Breast epithelium (tissue), 4 donors: ENCODE results near the gene ALX4. TPM values are rescaled to one million over a fixed set of nuclear protein-coding genes. Genes with fewer than 3 reads are reported as not detected.

ENCODE experiments used
- DNase-seq, 2 donors: peaks; one replicate each; pipeline ENCODE4 v3.0.0-alpha.2; 2019; ENCODE audit warnings: low spot score in 2 of 2
- H3K27ac ChIP-seq, 2 donors: fragments of 200-600 bp; sonication (generic) in 1 of 2; one replicate each; pipeline ENCODE4 v1.5.1; 2016 to 2019; ENCODE audit warnings: mild to moderate bottlenecking in 1 of 2
- H3K27me3 ChIP-seq, 2 donors: fragments of 200-600 bp; sonication (generic) in 1 of 2; one replicate each; pipeline versions ENCODE4 v1.5.1 to v1.6.0; 2017 to 2019; ENCODE audit warnings: control low read depth in 1 of 2, mild to moderate bottlenecking in 1 of 2
- H3K36me3 ChIP-seq: fragments of 200-600 bp; one replicate; pipeline ENCODE4 v1.5.1; 2019
- H3K4me1 ChIP-seq, 2 donors: fragments of 200-600 bp; sonication (generic); one replicate each; pipeline ENCODE4 v1.5.1; 2016 to 2019; ENCODE audit warnings: control low read depth in 1 of 2
- H3K4me3 ChIP-seq, 3 donors: fragments of 200-600 bp; sonication (generic); 1 replicate in 2 of 3; 2 replicates in 1 of 3; pipeline ENCODE4 v1.5.1; 2016 to 2019; ENCODE audit warnings: mild to moderate bottlenecking in 3 of 3, moderate library complexity in 2 of 3
- H3K9me3 ChIP-seq, 2 donors: fragments of 200-600 bp; sonication (generic) in 1 of 2; one replicate each; pipeline ENCODE4 v1.5.1; 2016 to 2019; ENCODE audit warnings: control low read depth in 1 of 2
- CTCF ChIP-seq, 3 donors: fragments of 450-650 bp; IDR thresholded peaks; one replicate each; pipeline ENCODE4 v1.5.1; 2016 to 2017; ENCODE audit warnings: antibody characterized with exemption in 3 of 3, mild to moderate bottlenecking in 3 of 3, moderate library complexity in 3 of 3
- POLR2A ChIP-seq: fragments of 450-650 bp; IDR thresholded peaks from one replicate; pipeline ENCODE4 v1.6.1; 2016; ENCODE audit warnings: antibody characterized with exemption, mild to moderate bottlenecking, moderate library complexity
- POLR2AphosphoS5 ChIP-seq, 3 donors: sonication (generic); formaldehyde crosslinking; IDR thresholded peaks; one replicate each; pipeline ENCODE4 v1.6.1; 2017; ENCODE audit warnings: antibody characterized with exemption in 3 of 3
- intact Hi-C: fragments of 100-400 bp; cut with DNase I; formaldehyde crosslinking; loops from one replicate; pipeline ENCODE4 v1.15.1; 2023; ENCODE audit warnings: low total_unique reads
- total RNA-seq, 3 donors: library from RNA; depleted of rRNA; stranded (reverse); fragments of >200 nt; gene quantifications; one replicate each; pipeline ENCODE4 v1.1.0, GENCODE V29; 2016

ALX4 gene
- total RNA-seq, 3 donors from 2014 or later: under 0.01 to 5.2 (median 1.9) TPM

GRCh38 chr11:44221992-44222391, 87.9 kb downstream of the ALX4 start:
- Histone ChIP-seq H3K27ac (no peak overlapping the region), H3K27me3 (no peaks in the 10 kb centered on the region), H3K4me3 (no peak overlapping the region), H3K4me1 (no peaks in the 10 kb centered on the region), H3K9me3 (no peaks in the 10 kb centered on the region), H3K36me3 (no peaks in the 10 kb centered on the region)
- no peak for DNase-seq
- intact Hi-C loops: no loop called here
- TF ChIP-seq POLR2AphosphoS5 (IDR thresholded peaks at IDR 0.05) (no peak), CTCF (IDR thresholded peaks at IDR 0.05) (no peak), POLR2A (no peak)

GRCh38 chr11:44221456-44221855, 88.5 kb downstream of the ALX4 start:
- DNase-seq: no peak
- H3K36me3 ChIP-seq: no peaks in the 10 kb centered on the region
- no peaks in the 10 kb centered on the region for H3K27me3 ChIP-seq
- H3K9me3 ChIP-seq: no peaks in the 10 kb centered on the region
- H3K4me3 ChIP-seq: no peak overlapping the region
- intact Hi-C loops: no loop called here
- TF ChIP-seq POLR2AphosphoS5 (IDR thresholded peaks at IDR 0.05) (no peak), CTCF (IDR thresholded peaks at IDR 0.05) (no peak), POLR2A (no peak)
- H3K27ac ChIP-seq: no peak overlapping the region
- H3K4me1 ChIP-seq: no peaks in the 10 kb centered on the region

- no peak overlapping the region for H3K27ac ChIP-seq
- H3K9me3 ChIP-seq: no peaks in the 10 kb centered on the region
- no peak overlapping the region for H3K4me3 ChIP-seq
- DNase-seq: no peak
- TF ChIP-seq CTCF (IDR thresholded peaks at IDR 0.05): no peak
- no peak for TF ChIP-seq POLR2AphosphoS5 (IDR thresholded peaks at IDR 0.05)
- no peak for TF ChIP-seq POLR2A
- no peaks in the 10 kb centered on the region for H3K4me1 ChIP-seq
- H3K27me3 ChIP-seq: no peaks in the 10 kb centered on the region
- H3K36me3 ChIP-seq: no peaks in the 10 kb centered on the region
- intact Hi-C loops: no loop called here
These were observed 89.8 kb downstream of the ALX4 start for GRCh38 chr11:44219830-44220796.

- TF ChIP-seq POLR2AphosphoS5 (IDR thresholded peaks at IDR 0.05) (no peak), POLR2A (no peak)
- H3K9me3 ChIP-seq: peaks cover 0 to under 1% of the 10 kb centered on the region in 2 donors
- intact Hi-C loops: no loop called here
- no peak overlapping the region for H3K4me3 ChIP-seq
- no peak for DNase-seq
- no peaks in the 10 kb centered on the region for H3K36me3 ChIP-seq
- no peak overlapping the region for H3K27ac ChIP-seq
- H3K4me1 ChIP-seq: no peaks in the 10 kb centered on the region
- no peaks in the 10 kb centered on the region for H3K27me3 ChIP-seq
These were observed 92.5 kb downstream of the ALX4 start for GRCh38 chr11:44217432-44217831.

- no peaks in the 10 kb centered on the region for H3K36me3 ChIP-seq
- peaks cover 0 to 7% of the 10 kb centered on the region in 2 donors for H3K9me3 ChIP-seq
- H3K4me3 ChIP-seq: no peak overlapping the region
- intact Hi-C loops: no loop called here
- H3K27me3 ChIP-seq: no peaks in the 10 kb centered on the region
- TF ChIP-seq CTCF (IDR thresholded peaks at IDR 0.05) (no peak), POLR2A (no peak), POLR2AphosphoS5 (IDR thresholded peaks at IDR 0.05) (no peak)
- H3K4me1 ChIP-seq: no peaks in the 10 kb centered on the region
- no peak for DNase-seq
- no peak overlapping the region for H3K27ac ChIP-seq
These were observed 96.8 kb downstream of the ALX4 start for GRCh38 chr11:44213148-44213547.
